Measurements from ENCODE around the gene KIAA0232. TPM values are rescaled to one million over a fixed set of nuclear protein-coding genes. Genes with fewer than 3 reads are reported as not detected.

Gene KIAA0232
- total and polyA plus RNA-seq, 2 of the 8 experiments (the other 6 are each of a cell fraction or from before 2014, with no cell fraction given): 5.6 to 23.3 TPM

GRCh38 chr4:6806924-6807626, 24.5 kb downstream of the KIAA0232 start:
- no peak overlapping the region for H3K23ac ChIP-seq (ENCODE audit: insufficient read length)
- H2AK5ac ChIP-seq (ENCODE audit: low read depth, low read length): no peak overlapping the region
- ChIA-PET CTCF (ENCODE audit: partially characterized antibody) (interaction anchor here (1.2 to 1.6 kb wide), 3 partner anchors 8 to 42 kb away, joined by 3 to 4 read pairs (median 3); no protein-coding TSS in a partner anchor), POLR2A (ENCODE audit: partially characterized antibody) (interaction anchor here (1.4 kb wide), 1 partner anchor 14 kb away, joined by 3 read pairs; no protein-coding TSS in a partner anchor)
- 90% methylated on average over 5 of the region's 5 CpGs; no CpG with 5 or more reads in 1 of the 2 experiments for WGBS, 2 experiments (ENCODE audit: extremely low coverage in 1 of 2, insufficient coverage in 1 of 2, insufficient read length in 1 of 2, insufficient replicate concordance in 2 of 2, low coverage in 1 of 2, low lambda C conversion rate in 2 of 2, missing lambda C conversion rate in 1 of 2)
- H2AFZ ChIP-seq (ENCODE audit: low read length): no peak overlapping the region
- H3K36me3 ChIP-seq (ENCODE audit: control insufficient read depth in 2 of 4, insufficient read depth in 4 of 4, low read length in 3 of 4): no peaks in the 10 kb centered on the region
- H2BK20ac ChIP-seq (ENCODE audit: low read length): no peak overlapping the region
- peaks cover 0 to 5% (median 2%) of the 10 kb centered on the region in 4 experiments; a peak in 2 of 7 replicates for H3K4me1 ChIP-seq (replicated peaks in 1 of 4; ENCODE audit: control insufficient read depth in 3 of 4, insufficient read depth in 4 of 4, low read length in 3 of 4)
- DNase-seq (ENCODE audit: low read depth in 1 of 2, low spot score in 2 of 2) (no peak), FAIRE-seq (no peak)
- H3K56ac ChIP-seq (replicated peaks; ENCODE audit: insufficient read length, low read depth, low read length): no peak overlapping the region
- no peak overlapping the region for H3K4me3 ChIP-seq (ENCODE audit: extremely low read depth in 1 of 4, insufficient read depth in 2 of 4, low read depth in 3 of 4, low read length in 4 of 4)
- no peaks in the 10 kb centered on the region for H3K23me2 ChIP-seq (ENCODE audit: low read depth, low read length)
- H2BK5ac ChIP-seq (ENCODE audit: low read depth, low read length): no peak overlapping the region
- no peak overlapping the region for H2BK15ac ChIP-seq (ENCODE audit: low read length)
- no peak overlapping the region for H4K8ac ChIP-seq (ENCODE audit: extremely low read depth, insufficient read depth, low read length)
- H3K4me2 ChIP-seq (ENCODE audit: insufficient read depth in 1 of 2, low read depth in 2 of 2, low read length in 2 of 2): no peak overlapping the region
- no peaks in the 10 kb centered on the region for H3K27me3 ChIP-seq (replicated peaks in 1 of 4; ENCODE audit: control insufficient read depth in 3 of 4, extremely low read depth in 1 of 4, insufficient read depth in 3 of 4, low read length in 3 of 4)
- peaks cover under 1% of the 10 kb centered on the region; the same call in 1 of the 2 replicates for H3K79me1 ChIP-seq (ENCODE audit: low read depth, low read length)
- no peak overlapping the region for H3K4ac ChIP-seq (replicated peaks; ENCODE audit: insufficient read length, low read depth, low read length)
- H3K14ac ChIP-seq (ENCODE audit: insufficient read length): no peak overlapping the region
- peaks cover 4 to 15% of the 10 kb centered on the region in 2 experiments for H4K20me1 ChIP-seq (replicated peaks in 1 of 2; ENCODE audit: control insufficient read depth in 1 of 2, insufficient read depth in 2 of 2, low read length in 2 of 2)
- no peak overlapping the region for H2BK120ac ChIP-seq (replicated peaks; ENCODE audit: low read depth, low read length)
- H3K79me2 ChIP-seq (ENCODE audit: control insufficient read depth in 1 of 2, insufficient read depth in 2 of 2, low read length in 2 of 2): peaks cover 3 to 52% of the 10 kb centered on the region in 2 experiments; a peak in 3 of 4 replicates
- H4K91ac ChIP-seq (replicated peaks; ENCODE audit: insufficient read length, low read length): no peak overlapping the region
- H2BK12ac ChIP-seq (ENCODE audit: low read depth, low read length): no peak overlapping the region
- H3K9ac ChIP-seq (replicated peaks in 1 of 4; ENCODE audit: extremely low read depth in 1 of 4, low read depth in 3 of 4, low read length in 3 of 4): no peak overlapping the region
- no peak overlapping the region for H3K27ac ChIP-seq (ENCODE audit: low read depth, low read length)
- H3K9me3 ChIP-seq (ENCODE audit: insufficient read depth in 2 of 2, low read depth in 1 of 2, low read length in 1 of 2): no peaks in the 10 kb centered on the region
- no peak overlapping the region for H3K18ac ChIP-seq (ENCODE audit: extremely low read depth, low read length)
- H4K5ac ChIP-seq (ENCODE audit: insufficient read length, low read depth, low read length): no peak overlapping the region
- no peak for TF ChIP-seq SAP30 (IDR thresholded peaks at IDR 0.05; ENCODE audit: insufficient read depth, insufficient replicate concordance, low read length)
- TF ChIP-seq KDM1A (IDR thresholded peaks at IDR 0.05; ENCODE audit: borderline replicate concordance, low read length): no peak
- no peak for TF ChIP-seq EGR1 (IDR thresholded peaks at IDR 0.05; ENCODE audit: borderline replicate concordance, low read depth, low read length)
- no peak for TF ChIP-seq POU5F1 (IDR thresholded peaks at IDR 0.05; ENCODE audit: low read depth, low read length)
- no peak for TF ChIP-seq RNF2 (IDR thresholded peaks at IDR 0.05; ENCODE audit: borderline replicate concordance, low read depth, low read length, missing control alignments, poor library complexity, severe bottlenecking)
- TF ChIP-seq ASH2L (IDR thresholded peaks at IDR 0.05; ENCODE audit: low read length): no peak
- no peak for TF ChIP-seq RFX5 (IDR thresholded peaks at IDR 0.05; ENCODE audit: borderline replicate concordance, low read depth, low read length)
- TF ChIP-seq NANOG (IDR thresholded peaks at IDR 0.05; ENCODE audit: insufficient read depth, low read depth, low read length, poor library complexity, severe bottlenecking): no peak
- TF ChIP-seq RAD21 (IDR thresholded peaks at IDR 0.05 in 1 of 2, conservative IDR thresholded peaks at IDR 0.05 in 1 of 2; ENCODE audit: low read depth in 2 of 2, low read length in 2 of 2): no peak
- TF ChIP-seq FOSL1 (IDR thresholded peaks at IDR 0.05; ENCODE audit: insufficient read depth, low read depth, low read length): no peak
- TF ChIP-seq ZNF274 (IDR thresholded peaks at IDR 0.05; ENCODE audit: borderline replicate concordance, extremely low read depth, low read length): no peak

Measured in H1 (cell line).